ENCODE measurements around the gene COX6A1.

DNA sequence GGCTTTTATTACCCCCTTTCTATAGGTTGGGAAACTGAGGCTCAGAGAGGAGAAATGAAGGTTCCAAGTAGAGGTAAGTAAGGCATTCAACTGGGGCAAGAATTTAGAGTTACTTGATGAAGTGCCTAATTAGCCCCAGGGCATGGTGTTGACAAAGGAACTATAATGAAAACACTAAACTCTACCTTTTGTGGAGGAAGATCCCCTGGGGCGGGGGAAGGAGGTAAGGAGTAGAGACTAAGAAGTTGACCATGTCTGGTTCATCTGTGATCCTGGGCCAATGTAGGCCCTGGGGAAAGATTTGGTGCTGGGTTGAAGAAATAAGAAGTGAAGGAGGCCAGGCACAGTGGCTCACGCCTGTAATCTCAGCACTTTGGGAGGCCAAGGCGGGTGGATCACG lies 16.2 kb upstream of the COX6A1 start:
- TF ChIP-seq CTCF (optimal IDR thresholded peaks at IDR 0.05 in 1 of 3, IDR thresholded peaks at IDR 0.05 in 1 of 3, conservative IDR thresholded peaks at IDR 0.05 in 1 of 3; ENCODE audit: extremely low read depth in 1 of 3, insufficient read depth in 2 of 3, low read length in 3 of 3) (no peak), EZH2 (IDR thresholded peaks at IDR 0.05; ENCODE audit: low read length) (no peak)

Data from keratinocyte (primary cell).